Medulla oblongata (tissue), 1 donor: ENCODE data around the gene USP7.

ENCODE experiments used
- DNase-seq: peaks from one replicate; pipeline ENCODE4 v3.0.0-alpha.2; 2015; ENCODE audit errors: extremely low spot score

Gene USP7

GRCh38 chr16:8862309-8863130, 101.2 kb downstream of the USP7 start:
- DNase-seq: no peak

GRCh38 chr16:8861563-8862308, 102.0 kb downstream of the USP7 start:
- DNase-seq: no peak

- DNase-seq: no peak
Measured at GRCh38 chr16:8859913-8860881, 103.5 kb downstream of the USP7 start.

- no peak for DNase-seq
Measured at GRCh38 chr16:8858994-8859912, 104.5 kb downstream of the USP7 start.

- DNase-seq: no peak
Measured at GRCh38 chr16:8855972-8856371, 107.7 kb downstream of the USP7 start.

GRCh38 chr16:8855051-8855786, 108.5 kb downstream of the USP7 start:
- DNase-seq: no peak

DNA sequence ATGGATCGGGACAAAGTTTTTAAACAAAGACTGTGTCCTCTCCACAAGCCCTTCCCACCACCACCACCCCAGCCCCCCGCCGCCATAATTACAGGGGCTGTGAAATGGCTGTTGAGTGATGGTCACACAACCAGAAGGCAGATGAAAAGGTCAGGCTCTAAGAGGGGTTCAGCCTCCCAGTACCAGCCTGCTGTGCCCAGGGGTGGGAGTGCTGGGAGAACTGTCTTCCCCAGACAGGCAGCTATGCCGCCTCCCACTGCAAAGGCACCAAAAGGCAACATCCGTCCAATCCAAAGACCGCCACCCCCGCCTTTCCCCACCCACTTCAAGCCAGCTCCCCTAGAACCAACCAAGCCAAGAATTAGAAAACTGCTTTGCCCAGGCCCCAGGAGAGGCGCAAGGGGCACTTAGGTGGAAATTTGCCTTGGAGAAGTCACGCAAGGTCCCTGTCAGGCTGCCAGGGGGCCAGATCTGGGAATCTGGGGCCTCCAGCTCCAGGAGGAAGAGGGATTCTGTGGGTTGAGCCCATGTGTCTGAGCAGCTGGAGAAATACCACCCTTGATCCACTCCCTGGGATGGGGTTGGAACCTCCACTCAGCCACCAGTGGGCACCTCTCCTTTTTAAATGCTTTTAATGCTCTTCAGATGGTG, 109.3 kb downstream of the USP7 start:
- no peak for DNase-seq

DNA sequence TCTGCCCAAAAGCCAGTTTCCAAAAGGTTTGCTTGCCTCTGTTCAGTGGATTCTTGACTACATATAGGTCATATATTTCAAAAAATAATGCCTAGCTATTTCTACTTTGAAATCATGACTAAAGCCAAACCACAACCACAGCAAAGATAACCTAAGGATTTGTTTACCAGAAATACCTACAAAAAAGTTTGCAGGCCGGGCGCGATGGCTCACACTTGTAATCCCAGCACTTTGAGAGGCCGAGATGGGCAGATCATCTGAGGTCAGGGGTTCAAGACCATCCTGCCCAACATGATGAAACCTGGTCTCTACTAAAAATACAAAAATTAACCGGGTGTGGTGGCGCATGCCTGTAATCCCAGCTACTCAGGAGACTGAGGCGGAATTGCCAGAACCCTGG, 110.1 kb downstream of the USP7 start:
- DNase-seq: no peak

DNA sequence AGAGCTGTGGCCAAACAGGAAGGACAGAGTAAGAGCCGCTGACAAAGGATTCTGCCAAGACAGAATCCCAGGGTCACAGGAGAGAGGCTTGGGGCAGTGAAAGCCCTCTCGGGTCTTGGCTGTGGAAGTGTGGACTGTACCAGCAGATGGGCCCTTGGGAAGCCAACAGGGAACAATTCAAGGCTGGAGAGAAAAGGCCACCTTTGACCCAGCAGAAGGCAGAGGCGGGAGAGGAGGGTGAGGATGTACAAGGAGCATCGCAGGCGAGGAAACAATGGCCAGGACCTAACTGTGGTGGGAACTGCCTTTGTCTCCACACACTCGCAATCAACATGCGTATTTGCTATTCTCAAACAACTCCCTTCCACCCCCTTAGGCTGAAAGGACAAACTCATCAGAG, 110.6 kb downstream of the USP7 start:
- no peak for DNase-seq

GRCh38 chr16:8852534-8852933, 111.2 kb downstream of the USP7 start:
- DNase-seq: no peak

- DNase-seq: no peak
Measured at GRCh38 chr16:8851761-8852403, 111.8 kb downstream of the USP7 start.

GRCh38 chr16:8850279-8850885, 113.3 kb downstream of the USP7 start:
- no peak for DNase-seq

DNA sequence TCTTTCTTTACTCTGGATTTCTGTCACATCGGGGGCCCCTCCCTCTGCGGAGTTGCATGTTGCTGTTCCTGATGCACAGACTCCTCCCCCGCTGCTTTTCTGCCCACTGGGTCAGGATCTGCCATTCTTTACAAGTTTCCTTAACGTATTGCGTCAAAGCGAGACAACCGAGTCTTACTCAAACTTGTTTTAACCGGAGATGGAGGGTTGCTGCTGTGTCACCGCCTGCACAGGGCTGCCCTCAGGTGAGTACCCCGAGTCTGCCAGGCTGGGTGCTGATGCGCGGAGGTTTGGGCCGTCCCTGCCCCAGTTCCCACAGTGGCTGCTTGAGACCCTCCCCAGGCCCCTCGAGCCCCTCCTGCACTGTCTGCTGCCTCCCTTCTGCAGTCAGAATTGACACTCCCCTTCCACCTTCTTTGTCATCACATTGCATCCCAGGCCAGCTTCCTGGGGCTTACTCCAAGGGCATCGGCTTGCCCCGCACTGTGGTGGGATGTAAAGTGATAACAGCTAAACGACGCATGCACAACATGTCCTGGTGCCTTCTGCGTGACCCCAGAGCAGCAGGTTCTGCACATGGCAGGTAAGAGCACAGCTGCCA, 114.2 kb downstream of the USP7 start:
- DNase-seq: no peak

GRCh38 chr16:8848939-8849391, 114.7 kb downstream of the USP7 start:
- DNase-seq: no peak

- DNase-seq: no peak
Measured at GRCh38 chr16:8848231-8848938, 115.3 kb downstream of the USP7 start.

DNA sequence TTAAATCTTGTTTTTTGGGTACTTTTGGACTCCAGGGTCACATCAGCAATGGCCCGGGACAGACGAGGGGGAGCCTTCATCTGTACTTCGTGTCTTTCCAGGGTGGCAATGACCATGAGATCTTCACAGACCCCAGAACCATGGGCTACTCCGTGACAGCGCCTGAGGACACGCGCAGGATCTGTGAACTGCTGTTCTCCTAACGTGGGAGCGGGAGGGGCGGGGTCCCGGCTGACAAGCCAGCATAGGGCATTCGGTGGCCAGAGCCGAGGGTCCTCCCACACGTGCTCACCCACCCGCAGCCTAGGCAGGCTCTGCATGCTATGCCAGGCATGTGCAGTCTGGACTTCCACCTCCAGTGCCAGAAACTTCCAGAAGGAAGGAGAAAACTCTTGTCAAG, 116.1 kb downstream of the USP7 start:
- DNase-seq: no peak

DNA sequence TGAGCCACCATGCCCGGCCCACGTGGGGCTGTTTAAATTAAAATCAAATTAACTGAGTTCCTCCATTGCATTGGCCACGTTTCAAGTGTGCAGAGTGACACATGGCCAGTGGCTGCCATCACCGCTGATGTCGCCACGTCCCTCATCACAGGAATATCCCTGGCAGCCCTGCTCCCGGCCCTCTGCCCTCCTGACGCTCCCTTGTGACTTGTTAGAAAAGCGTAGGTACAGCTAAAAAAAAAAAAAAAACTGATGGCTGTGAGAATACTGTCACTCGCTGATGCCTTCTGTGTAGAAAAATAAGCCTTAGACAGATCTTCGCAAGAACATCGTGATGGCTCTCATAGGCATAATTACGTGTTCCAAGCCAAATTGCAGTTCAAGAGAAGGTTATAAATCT, 116.6 kb downstream of the USP7 start:
- no peak for DNase-seq
